HG03097 (cell line): Measurements from ENCODE around the gene ZNF584.
"Not testable (repeated sequence)": the region's sequence is repeated elsewhere in the genome, so short reads cannot be mapped to it uniquely, and the experiment has no call there.

Experiments used
- ATAC-seq: cut with Tn5 transposase; IDR thresholded peaks from one replicate; pipeline ENCODE4 v1.9.1; 2021; ENCODE audit not compliant: unreplicated experiment, low FRiP score

The ZNF584 gene

GRCh38 chr19:58408152-58409009 lies at the start of gene ZNF584:
Gene ZNF584 (plus strand): TSS chr19:58408649. CDS start chr19:58409148, 499 bp downstream.
- ATAC-seq: peak; percentile 87

- peak; percentile 6 for ATAC-seq
Measured at GRCh38 chr19:58361900-58362271, 46.6 kb upstream of the ZNF584 start.

DNA sequence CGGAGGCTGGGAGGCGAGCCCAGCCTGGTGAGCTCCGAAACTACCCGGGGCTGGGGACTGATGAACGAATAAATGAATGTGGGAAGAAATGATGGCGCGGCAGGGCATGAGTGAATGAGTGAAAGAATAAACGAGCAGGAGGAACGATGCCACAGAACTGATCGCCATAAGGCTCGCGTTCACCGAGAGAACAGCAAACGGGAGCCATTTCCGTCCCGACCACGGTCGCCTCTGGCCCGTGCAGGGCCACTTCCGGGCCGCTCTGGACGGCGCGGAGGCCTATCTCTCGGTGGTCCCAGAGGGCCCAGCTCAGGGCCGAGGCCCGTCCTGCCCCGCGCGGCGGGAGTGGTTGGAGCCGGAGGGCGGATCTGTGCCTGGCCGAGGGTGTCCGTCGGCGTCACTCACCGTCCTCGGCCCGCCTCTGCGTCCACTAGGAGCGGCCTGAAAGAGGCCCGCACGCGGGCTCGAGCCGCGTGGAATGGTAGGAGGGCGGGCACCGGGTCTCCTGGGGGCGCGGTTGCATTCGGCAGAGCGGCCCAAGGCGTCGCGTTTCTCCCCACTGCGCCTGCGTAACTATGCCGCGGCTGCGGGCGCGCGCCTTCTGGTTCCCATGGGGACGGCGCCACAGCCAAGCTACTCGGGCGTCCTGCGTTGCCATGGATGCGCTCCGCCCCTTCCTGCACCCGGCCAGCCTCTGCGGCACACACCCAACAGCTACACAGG lies 46.0 kb upstream of the ZNF584 start, which contains the start of gene ZNF497:
Gene ZNF497, minus strand, starts transcription at position 480 of the 723 bp plus-strand sequence. CDS start 5,116 bp downstream, outside the sequence.
- ATAC-seq: peak; percentile 79

DNA sequence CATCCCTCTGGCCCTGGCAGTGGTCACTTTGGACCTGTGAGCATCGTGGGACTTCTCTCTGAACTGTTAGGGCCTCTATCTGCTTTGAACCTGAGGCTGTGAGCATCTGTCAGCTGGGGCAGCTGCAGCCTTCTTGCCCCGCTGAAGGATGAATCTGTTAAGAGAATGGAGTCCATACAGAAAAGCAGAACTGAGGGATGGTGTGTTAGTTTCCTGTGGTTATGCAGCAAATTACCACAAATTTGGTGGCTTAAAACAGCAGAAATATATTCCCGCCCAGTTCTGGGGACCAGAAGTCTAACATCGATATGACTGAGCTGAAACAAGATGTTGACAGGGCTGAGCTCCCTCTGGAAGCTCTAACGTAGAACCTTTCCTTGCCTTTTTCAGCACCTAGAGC lies 44.3 kb upstream of the ZNF584 start:
- no peak for ATAC-seq

DNA sequence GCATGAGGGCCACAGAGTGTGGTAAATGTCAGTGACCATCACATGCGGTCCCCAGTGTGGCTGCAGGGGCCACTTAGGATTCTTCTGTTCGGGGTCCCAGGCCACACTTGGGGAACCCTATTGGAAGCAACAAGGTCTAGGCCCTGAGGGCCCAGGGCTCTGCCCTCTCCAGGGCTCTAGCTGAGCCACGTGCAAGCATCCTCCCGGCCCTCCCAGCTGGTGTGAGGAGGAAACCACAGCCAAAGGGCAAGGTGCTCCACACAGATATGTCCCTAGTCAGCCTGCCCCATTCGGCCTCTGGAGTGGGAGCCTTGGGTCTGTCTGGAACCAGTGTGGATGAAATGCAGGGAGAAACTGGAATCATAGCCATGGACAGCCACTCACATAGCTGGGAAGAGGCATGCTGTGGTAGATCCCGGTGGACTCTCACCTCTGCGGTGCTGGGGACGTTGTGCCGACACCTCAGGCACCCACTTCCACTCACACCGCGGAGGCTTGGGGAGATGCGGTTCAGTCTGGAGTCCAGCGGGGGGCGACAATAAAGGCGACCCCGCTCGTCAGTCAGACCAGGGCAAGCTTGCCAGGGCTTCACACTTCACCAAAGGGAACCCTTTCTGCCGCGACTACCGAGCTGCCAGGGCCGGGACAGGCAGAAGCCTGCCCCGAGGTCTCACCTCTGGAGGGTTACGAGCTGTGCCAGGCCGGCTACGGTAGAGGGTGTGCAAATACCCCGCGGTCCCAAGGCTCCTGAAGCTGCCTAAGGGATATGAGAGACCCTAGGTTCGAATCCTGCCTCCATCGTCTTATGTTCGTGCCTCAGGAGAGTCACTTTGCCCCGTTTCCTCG lies 41.6 kb upstream of the ZNF584 start:
- ATAC-seq: no peak

DNA sequence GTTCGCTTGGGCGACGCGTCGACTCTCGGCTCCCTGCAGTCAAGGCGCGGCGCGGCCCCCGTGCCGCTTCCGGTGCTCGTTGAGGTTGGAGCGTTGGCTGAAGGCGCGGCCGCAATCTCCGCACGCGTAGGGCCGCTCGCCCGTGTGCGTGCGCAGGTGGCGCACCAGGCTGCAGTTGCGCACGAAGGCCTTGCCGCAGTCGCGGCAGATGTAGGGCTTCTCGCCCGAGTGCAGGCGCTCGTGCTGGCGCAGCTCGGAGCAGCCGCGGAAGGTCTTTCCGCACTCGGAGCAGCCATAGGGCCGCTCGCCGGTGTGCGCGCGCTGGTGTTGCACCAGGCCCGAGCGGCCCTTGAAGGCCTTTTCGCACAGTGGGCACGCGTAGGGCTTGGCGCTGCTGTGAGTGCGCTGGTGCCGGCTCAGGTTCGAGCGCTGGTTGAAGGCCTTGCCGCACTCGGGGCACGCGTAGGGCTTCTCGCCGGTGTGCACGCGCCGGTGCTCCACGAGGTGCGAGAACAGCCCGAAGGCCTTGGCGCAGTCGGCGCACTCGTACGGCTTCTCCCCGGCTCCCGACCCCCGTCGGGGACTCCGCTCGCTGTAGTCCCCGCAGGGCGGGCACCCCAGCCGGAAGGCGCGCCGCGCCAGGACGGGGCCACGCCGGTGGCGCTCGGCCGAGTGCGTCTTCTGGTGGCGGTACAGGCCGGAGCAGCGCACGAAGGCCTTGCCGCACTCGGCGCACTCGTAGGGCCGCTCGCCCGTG lies 40.6 kb upstream of the ZNF584 start:
- no peak for ATAC-seq

GRCh38 chr19:58368561-58369360 lies 39.7 kb upstream of the ZNF584 start:
- no peak for ATAC-seq

DNA sequence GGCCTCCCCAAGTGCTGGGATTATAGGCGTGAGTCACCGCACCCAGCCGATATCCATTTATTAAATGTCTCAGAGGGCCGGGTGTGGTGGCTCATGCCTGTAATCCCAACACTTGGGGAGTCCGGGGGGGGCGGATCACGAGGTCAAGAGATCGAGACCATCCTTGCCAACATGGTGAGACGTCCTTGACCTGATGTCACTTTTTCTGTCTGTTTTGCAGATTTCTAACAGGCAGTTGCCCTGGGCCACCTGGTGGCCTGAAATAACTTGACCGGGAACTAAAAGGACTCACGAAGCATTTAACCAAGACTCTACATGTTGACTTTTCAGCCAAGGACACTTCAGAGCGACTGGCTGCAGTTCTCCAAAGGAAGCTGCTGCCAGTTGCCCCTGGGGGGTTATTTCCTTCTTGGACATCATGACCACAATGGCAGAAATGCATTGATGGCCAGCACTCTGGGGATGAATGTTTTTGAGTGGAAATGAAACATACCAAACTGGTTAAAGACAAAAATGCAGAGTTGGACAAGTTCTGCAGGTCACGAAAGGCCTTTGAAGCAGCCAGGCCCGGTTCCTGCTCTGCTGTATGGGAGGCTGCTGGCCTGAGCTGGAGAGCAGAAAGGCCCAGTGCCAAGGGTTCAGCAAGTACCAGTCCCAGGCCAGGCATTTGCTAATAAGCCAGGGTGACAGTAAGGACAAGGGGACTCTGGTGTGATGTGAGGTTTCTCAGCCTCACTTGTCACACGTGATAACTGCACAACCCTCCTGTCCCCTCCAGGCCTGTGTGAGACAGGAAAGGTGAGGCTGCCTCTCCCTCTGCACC lies 35.9 kb upstream of the ZNF584 start:
- ATAC-seq: no peak

DNA sequence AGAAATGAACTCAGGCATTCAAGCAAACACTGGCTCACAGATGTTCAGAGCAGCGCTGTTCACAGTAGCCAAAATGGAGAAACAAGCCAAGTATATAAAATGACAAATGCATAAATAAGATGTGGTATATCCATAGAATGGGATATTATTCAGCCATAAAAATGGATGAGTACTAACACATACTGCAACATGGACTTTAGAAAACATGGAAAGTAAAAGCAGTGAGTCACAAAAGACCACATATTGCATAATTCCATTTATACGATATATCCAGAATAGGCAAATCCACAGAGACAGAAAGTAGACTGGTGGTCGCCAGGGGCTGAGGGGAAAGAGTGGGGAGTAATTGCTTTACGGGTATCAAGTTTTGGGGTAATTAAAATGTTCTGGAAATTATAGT lies 34.2 kb upstream of the ZNF584 start:
- no peak for ATAC-seq

DNA sequence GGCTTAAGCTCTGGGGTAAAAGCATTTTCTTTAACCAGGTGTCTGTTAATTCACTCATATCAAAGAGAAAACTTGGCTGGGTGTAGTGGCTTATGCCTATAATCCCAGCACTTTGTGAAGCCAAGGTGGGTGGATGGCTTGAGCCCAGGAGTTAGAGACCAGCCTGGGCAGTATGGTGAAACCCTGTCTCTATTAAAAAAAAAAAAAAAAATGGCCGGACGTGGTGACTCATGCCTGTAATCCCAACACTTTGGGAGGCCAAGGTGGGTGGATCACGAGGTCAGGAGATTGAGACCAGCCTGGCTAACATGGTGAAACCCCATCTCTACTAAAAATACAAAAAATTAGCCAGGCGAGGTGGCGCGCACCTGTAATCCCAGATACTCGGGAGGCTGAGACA lies 31.7 kb upstream of the ZNF584 start:
- not testable (repeated sequence) for ATAC-seq

DNA sequence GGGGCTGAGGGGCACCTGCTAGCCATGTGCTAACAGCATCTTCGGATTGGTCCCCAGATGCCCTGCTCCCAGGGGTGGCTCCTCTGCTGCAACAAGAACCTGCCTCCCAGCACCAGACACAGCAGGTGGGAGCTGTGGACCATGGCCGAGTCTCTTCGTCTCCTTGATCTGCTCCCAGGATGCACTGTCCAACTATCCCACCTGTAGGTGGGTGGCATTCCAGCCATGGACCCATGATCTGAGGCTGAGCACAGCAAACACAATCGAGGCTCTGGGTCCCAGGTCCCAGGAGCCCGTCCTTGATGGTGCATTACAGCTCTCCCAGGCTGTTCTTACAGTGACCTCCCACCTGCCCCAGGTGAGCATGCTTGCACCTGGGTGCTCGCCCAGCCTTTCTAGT lies 29.2 kb upstream of the ZNF584 start:
- no peak for ATAC-seq

DNA sequence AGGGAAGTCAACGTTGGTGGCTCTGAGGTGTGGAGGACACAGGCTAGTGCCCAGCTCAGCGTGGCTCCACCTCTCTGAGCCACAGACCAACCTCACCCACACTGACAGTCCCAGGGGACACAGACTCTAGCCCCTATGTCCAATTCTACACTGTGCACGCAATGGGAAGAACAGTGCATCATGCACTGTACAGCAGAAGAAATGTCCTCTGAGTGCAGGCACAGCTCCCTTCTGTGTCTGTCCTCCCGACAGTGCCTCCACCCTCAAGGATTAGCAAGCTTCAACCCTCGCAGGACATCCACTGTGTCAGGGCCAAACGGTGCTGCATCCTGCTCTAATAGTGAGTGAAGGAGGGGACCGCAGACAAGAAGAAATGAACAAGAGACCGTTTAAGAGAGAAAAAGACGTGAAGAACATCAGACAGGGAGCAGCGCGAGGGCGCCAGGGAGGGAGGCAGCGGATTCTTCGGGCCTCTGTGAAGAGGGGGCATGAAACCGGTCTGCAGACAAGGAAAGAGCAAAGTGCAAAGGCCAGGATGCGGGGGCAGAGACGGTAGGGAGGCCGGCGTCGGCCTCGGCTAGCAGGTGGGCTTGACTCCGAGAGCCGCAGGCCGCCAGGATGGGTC lies 28.3 kb upstream of the ZNF584 start:
- ATAC-seq: no peak

DNA sequence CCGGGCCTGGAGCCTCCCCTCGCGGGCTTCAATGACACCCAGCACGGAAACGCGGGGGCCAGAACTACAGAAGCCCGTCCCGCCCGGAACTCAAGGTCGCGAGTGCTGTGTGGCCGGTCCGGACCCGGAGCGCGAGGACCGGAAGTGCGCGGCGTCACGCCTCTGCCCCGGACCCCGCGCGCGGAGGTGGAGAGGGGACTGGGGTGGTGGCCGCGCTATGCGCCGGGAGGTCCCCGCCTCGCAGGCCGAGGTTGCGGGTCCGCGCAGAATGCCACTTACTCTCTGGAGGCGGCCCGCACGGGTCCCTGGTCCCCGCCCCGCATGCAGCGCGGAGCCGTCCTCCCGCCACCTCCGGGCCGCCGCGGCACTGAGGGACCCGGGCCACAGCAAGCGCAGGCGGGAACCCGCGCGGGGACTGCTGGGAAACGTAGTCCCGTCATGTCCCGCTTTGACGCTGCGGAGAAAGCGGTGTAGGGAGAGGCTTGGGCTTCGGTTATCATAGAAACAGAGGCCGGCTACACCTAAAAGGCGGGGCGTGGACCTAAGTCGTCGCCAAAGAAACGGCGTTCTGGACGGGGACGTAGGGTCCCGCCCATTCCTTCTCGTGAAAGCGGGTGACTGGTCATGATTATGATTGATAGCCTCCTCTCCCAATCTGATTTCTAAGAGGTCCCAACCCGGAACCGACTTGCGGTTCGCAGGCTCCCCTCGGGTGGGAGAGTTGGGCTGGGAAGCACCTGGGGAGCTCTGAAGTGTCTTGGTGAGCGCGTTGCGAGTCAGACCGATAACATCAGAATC lies 27.6 kb upstream of the ZNF584 start, which contains the start of gene ZNF837:
Gene ZNF837, minus strand, starts transcription at position 369 of the 798 bp plus-strand sequence. CDS start 11,698 bp downstream, outside the sequence.
- ATAC-seq: peak; percentile 86

DNA sequence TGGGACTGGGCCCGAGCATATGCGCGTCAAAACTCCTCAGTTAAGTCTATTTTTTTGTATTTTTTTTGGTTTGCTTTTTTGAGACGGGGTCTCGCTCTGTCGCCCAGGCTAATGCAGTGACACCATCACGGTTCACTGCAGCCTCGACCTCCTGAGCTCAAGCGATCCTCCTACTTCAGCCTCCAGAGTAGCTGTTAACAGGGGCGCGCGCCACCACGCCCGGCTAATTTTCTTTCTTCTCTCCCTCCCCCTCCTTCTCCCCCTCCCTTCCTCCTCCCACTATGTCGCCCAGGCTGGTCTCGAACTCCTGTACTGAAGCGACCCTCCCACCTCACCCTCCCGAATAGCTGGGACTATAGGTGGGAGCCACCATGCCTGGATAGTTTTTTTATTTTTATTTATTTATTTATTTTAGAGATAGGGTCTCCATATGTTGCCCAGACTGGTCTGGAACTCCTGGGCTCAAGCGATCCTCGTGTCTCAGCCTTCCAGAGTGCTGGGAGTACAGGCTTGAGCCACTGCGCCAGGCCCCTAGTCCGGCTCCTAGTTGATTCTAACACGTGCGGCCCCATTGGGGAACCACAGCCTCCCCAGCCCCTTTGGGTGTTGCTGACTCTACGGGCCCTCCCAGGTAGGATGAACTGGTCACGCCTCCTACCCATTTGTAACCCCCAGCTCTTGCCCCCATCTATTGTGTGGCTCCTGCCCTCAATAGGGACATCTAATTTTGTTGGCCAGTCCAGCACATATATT lies 26.8 kb upstream of the ZNF584 start:
- ATAC-seq: no peak

DNA sequence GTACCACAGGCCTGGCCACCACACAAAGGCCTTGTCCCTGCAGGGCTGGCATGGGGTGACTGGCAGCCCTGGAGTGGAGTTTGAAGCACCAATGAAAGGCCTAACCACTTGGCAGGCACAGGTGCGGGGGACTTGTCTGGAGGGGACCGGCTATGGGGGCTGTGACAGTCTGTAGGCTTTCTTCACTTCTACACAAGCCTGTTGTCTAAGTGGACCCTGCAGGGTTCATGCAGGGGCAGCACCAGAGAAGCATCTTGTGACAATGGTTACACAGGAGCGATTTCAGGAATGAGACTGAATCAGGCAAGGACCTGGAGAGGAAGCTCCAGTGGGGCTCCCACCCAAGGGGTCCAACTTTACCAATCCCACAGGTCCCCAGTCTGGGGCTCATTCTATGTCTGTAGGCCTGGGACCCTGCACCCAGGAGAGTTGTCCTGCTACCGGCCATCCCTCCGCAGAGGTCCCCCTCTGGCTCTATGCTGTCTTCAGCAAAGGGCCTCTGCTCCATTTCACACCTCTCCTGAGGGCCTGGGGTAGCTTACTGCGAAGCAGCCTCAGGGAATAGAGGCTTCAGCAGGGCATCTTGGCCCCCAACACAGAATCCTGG lies 25.3 kb upstream of the ZNF584 start:
- ATAC-seq: no peak

- ATAC-seq: no peak
Measured at GRCh38 chr19:58385313-58385890, 23.0 kb upstream of the ZNF584 start.
